Endothelial cell of umbilical vein (primary cell): ENCODE data around the gene SMPX.

Source experiments
- POLR2A ChIP-seq: IDR thresholded peaks from 2 replicates; pipeline ENCODE4 v1.6.1; 2012; ENCODE audit warnings: low read depth, mild to moderate bottlenecking, control low read depth, low read length
- POLR2AphosphoS5 ChIP-seq: IDR thresholded peaks from 2 replicates; pipeline ENCODE4 v1.6.1; 2012; ENCODE audit warnings: low read depth, mild to moderate bottlenecking, control low read depth, low read length, moderate library complexity; ENCODE audit not compliant: insufficient read depth
- TF ChIP-seq, protein P1 (sequence below), 2 donors: IDR thresholded peaks; 1 replicate in 1 of 2; 2 replicates in 1 of 2; pipeline ENCODE4 v1.5.1; 2011; ENCODE audit warnings: low read length in 2 of 2, mild to moderate bottlenecking in 2 of 2, moderate library complexity in 2 of 2, control low read depth in 1 of 2, inconsistent platforms in 1 of 2, low read depth in 1 of 2; ENCODE audit not compliant: insufficient read depth in 1 of 2; ENCODE audit errors: extremely low read depth in 1 of 2

DNA sequence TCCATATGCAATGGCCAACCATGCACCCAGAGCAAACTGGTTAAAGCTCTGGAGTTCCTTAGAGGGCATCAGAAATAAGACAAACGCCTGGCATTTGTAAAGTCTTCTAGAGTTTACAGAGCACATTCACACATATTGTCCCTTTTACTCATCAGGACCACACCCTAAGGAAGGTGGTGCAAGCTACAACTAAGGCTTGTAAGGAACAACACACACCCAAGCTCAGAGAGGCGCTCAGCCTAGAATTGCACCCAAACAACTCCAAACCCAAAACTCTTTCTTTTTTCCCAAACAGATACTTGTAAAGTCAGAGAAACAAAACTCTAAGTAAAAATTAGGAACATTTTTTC lies 46.1 kb downstream of the SMPX start:
- TF ChIP-seq, protein P1, sequence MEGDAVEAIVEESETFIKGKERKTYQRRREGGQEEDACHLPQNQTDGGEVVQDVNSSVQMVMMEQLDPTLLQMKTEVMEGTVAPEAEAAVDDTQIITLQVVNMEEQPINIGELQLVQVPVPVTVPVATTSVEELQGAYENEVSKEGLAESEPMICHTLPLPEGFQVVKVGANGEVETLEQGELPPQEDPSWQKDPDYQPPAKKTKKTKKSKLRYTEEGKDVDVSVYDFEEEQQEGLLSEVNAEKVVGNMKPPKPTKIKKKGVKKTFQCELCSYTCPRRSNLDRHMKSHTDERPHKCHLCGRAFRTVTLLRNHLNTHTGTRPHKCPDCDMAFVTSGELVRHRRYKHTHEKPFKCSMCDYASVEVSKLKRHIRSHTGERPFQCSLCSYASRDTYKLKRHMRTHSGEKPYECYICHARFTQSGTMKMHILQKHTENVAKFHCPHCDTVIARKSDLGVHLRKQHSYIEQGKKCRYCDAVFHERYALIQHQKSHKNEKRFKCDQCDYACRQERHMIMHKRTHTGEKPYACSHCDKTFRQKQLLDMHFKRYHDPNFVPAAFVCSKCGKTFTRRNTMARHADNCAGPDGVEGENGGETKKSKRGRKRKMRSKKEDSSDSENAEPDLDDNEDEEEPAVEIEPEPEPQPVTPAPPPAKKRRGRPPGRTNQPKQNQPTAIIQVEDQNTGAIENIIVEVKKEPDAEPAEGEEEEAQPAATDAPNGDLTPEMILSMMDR (IDR thresholded peaks at IDR 0.05; ENCODE audit: extremely low read depth in 1 of 2, insufficient read depth in 1 of 2, low read depth in 1 of 2, low read length in 2 of 2): no peak
- TF ChIP-seq POLR2A: no peak
- TF ChIP-seq POLR2AphosphoS5: no peak
